B cell (primary cell): ENCODE measurements around the gene HEPN1. TPM values are rescaled to one million over a fixed set of nuclear protein-coding genes. Genes with fewer than 3 reads are reported as not detected.
A peak's percentile ranks its signal among the peaks of the same experiment; 100 is the strongest.

Experiments
- ATAC-seq: fragments of 200-7000 bp; cut with Tn5 transposase; one replicate; pipeline ENCODE4 v1.10.0; 2021; ENCODE audit warnings: low read depth, mild to moderate bottlenecking, moderate number of reproducible peaks, moderate library complexity
- CTCF ChIA-PET: fragments of 350-600 bp; sonication (Branson Sonifier 250); formaldehyde crosslinking; loops from one replicate; lab custom pipeline; 2021; ENCODE audit warnings: antibody characterized with exemption, inconsistent platforms; lab: Charles Lee
- POLR2A ChIA-PET: fragments of 350-600 bp; sonication (Branson Sonifier 250); formaldehyde crosslinking; loops from one replicate; lab custom pipeline; 2021; ENCODE audit warnings: antibody characterized with exemption; lab: Charles Lee
- DNase-seq: peaks from one replicate; pipeline ENCODE4 v3.0.0; 2013
- H2AFZ ChIP-seq: 2 replicates; pipeline ENCODE4 v1.6.1; 2012; ENCODE audit warnings: mild to moderate bottlenecking, low read depth, low read length; ENCODE audit not compliant: insufficient read depth, poor library complexity, severe bottlenecking
- H3K27ac ChIP-seq, 2 donors: 1 replicate in 1 of 2; 2 replicates in 1 of 2; pipeline ENCODE4 v1.5.1; 2012 to 2013; ENCODE audit warnings: low read length in 2 of 2, mild to moderate bottlenecking in 2 of 2, moderate library complexity in 1 of 2
- H3K27me3 ChIP-seq, 4 experiments: fragments of 200-600 bp in 1 of 4; sonication (generic) in 1 of 4; replicated peaks in 1 of 4; 1 replicate in 2 of 4; 2 replicates in 2 of 4; pipeline versions ENCODE4 v1.6.1 to v1.7.0; 2013 to 2016; ENCODE audit warnings: low read length in 3 of 4, mild to moderate bottlenecking in 2 of 4, mixed read lengths in 1 of 4, moderate library complexity in 1 of 4; ENCODE audit not compliant: insufficient read depth in 4 of 4, control insufficient read depth in 3 of 4; ENCODE audit errors: control extremely low read depth in 1 of 4
- H3K36me3 ChIP-seq, 2 experiments: replicated peaks in 1 of 2; 1 replicate in 1 of 2; 2 replicates in 1 of 2; pipeline versions ENCODE4 v1.6.1 to v1.7.1; 2013; ENCODE audit warnings: low read length in 1 of 2; ENCODE audit not compliant: insufficient read depth in 2 of 2, control insufficient read depth in 1 of 2; ENCODE audit errors: control extremely low read depth in 1 of 2, extremely low read depth in 1 of 2
- H3K4me1 ChIP-seq, 2 donors: fragments of 200-600 bp in 1 of 2; sonication (generic) in 1 of 2; 1 replicate in 1 of 2; 2 replicates in 1 of 2; pipeline versions ENCODE4 v1.5.1 to v1.6.1; 2013 to 2017; ENCODE audit warnings: low read length in 2 of 2; ENCODE audit not compliant: control insufficient read depth in 2 of 2, insufficient read depth in 2 of 2
- H3K4me2 ChIP-seq: replicated peaks from 2 replicates; pipeline ENCODE3; 2012; ENCODE audit warnings: mild to moderate bottlenecking, low read depth, low read length; ENCODE audit not compliant: poor library complexity, severe bottlenecking
- H3K4me3 ChIP-seq, 5 experiments: fragments of 200-600 bp in 1 of 5; sonication (generic) in 1 of 5; 1 replicate in 3 of 5; 2 replicates in 2 of 5; pipeline versions ENCODE4 v1.5.1 to v1.7.0; 2011 to 2016; ENCODE audit warnings: low read length in 4 of 5, mild to moderate bottlenecking in 4 of 5, low read depth in 2 of 5, control low read depth in 1 of 5, moderate library complexity in 1 of 5; ENCODE audit not compliant: insufficient read depth in 1 of 5; ENCODE audit errors: control extremely low read depth in 1 of 5, extremely low read depth in 1 of 5
- H3K79me2 ChIP-seq: fragments of 200-600 bp; sonication (generic); one replicate; pipeline ENCODE4 v1.6.0; 2016; ENCODE audit warnings: low read length; ENCODE audit not compliant: control insufficient read depth, insufficient read depth
- H3K9ac ChIP-seq: fragments of 200-600 bp; sonication (generic); 2 replicates; pipeline ENCODE4 v1.6.1; 2017; ENCODE audit warnings: mild to moderate bottlenecking, low read length, moderate library complexity
- H3K9me3 ChIP-seq, 3 donors: one replicate each; pipeline versions ENCODE4 v1.6.1 to v1.7.1; 2013; ENCODE audit warnings: low read length in 2 of 3; ENCODE audit not compliant: control insufficient read depth in 2 of 3, insufficient read depth in 1 of 3; ENCODE audit errors: control extremely low read depth in 1 of 3
- H4K20me1 ChIP-seq: 2 replicates; pipeline ENCODE4 v1.6.0; 2012; ENCODE audit warnings: mild to moderate bottlenecking, low read length; ENCODE audit not compliant: insufficient read depth, control insufficient read depth, poor library complexity, severe bottlenecking
- H3K27ac Mint-ChIP-seq: one replicate; pipeline ENCODE4 v1.8.0; 2021; ENCODE audit warnings: mixed read lengths
- H3K27me3 Mint-ChIP-seq: one replicate; pipeline ENCODE4 v1.8.0; 2021; ENCODE audit warnings: mixed read lengths
- H3K4me1 Mint-ChIP-seq: one replicate; pipeline ENCODE4 v1.8.0; 2021; ENCODE audit warnings: mixed read lengths
- H3K4me3 Mint-ChIP-seq: one replicate; pipeline ENCODE4 v1.8.0; 2021; ENCODE audit warnings: mixed read lengths
- H3K9me3 Mint-ChIP-seq: one replicate; pipeline ENCODE4 v1.8.0; 2022; ENCODE audit warnings: mixed read lengths; ENCODE audit not compliant: insufficient read depth
- EZH2 ChIP-seq: IDR thresholded peaks from 2 replicates; pipeline ENCODE4 v1.6.1; 2012; ENCODE audit warnings: borderline replicate concordance, low read depth, mild to moderate bottlenecking, moderate library complexity, low read length; ENCODE audit not compliant: insufficient read depth, poor library complexity, severe bottlenecking
- WGBS: methylation state at CpG from one replicate; pipeline ENCODE4 v1.1.5; 2013; ENCODE audit warnings: missing lambda C conversion rate; ENCODE audit not compliant: insufficient coverage; 5-methylcytosine and 5-hydroxymethylcytosine counted together
- intact Hi-C: fragments of 100-400 bp; cut with micrococcal nuclease; formaldehyde crosslinking; loops from one replicate; pipeline ENCODE4 v1.10.0; 2022
- polyA plus RNA-seq: library from polyadenylated mRNA; depleted of rRNA; stranded (reverse); fragments of >200 nt; gene quantifications from 2 replicates; pipeline ENCODE4 v1.2.3, GENCODE V29; 2012
- total RNA-seq, 2 donors: library from RNA; stranded (reverse); fragments of 120-200 nt in 1 of 2; gene quantifications; 1 replicate in 1 of 2; 2 replicates in 1 of 2; pipeline versions ENCODE4 v1.2.3 to v1.2.4, GENCODE V29; 2013 to 2022
- TF ChIP-seq, protein P1 (sequence below): fragments of 200-600 bp; IDR thresholded peaks from one replicate; pipeline ENCODE4 v1.8.0; 2022; ENCODE audit warnings: antibody characterized with exemption, mild to moderate bottlenecking

Gene HEPN1
- total and polyA plus RNA-seq, 2 donors (not counting 1 experiment from before 2014, with no cell fraction given): not detected

DNA sequence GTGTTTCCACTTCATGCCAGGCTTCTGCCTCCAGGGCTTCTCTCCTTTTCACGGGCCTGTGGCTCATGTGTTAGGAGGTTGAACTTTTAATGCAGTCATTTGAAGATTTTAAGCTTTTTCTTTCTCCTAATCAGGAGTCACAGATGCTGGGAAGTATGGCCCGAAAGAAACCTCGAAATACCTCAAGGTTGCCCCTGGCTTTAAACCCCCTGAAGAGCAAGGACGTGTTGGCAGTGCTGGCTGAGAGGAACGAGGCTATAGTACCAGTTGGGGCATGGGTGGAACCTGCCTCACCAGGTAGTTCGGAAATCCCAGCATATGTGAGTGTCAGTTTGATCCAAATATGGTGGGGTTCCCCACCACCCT lies 35.5 kb downstream of the HEPN1 start:
- peak overlapping the region; percentile 99 for H2AFZ ChIP-seq
- no peak overlapping the region for H3K4me3 Mint-ChIP-seq
- H3K9me3 Mint-ChIP-seq: no peaks in the 10 kb centered on the region
- no peaks in the 10 kb centered on the region for H4K20me1 ChIP-seq
- no peaks in the 10 kb centered on the region for H3K79me2 ChIP-seq
- TF ChIP-seq, protein P1, sequence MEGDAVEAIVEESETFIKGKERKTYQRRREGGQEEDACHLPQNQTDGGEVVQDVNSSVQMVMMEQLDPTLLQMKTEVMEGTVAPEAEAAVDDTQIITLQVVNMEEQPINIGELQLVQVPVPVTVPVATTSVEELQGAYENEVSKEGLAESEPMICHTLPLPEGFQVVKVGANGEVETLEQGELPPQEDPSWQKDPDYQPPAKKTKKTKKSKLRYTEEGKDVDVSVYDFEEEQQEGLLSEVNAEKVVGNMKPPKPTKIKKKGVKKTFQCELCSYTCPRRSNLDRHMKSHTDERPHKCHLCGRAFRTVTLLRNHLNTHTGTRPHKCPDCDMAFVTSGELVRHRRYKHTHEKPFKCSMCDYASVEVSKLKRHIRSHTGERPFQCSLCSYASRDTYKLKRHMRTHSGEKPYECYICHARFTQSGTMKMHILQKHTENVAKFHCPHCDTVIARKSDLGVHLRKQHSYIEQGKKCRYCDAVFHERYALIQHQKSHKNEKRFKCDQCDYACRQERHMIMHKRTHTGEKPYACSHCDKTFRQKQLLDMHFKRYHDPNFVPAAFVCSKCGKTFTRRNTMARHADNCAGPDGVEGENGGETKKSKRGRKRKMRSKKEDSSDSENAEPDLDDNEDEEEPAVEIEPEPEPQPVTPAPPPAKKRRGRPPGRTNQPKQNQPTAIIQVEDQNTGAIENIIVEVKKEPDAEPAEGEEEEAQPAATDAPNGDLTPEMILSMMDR: no peak
- no peak for TF ChIP-seq EZH2
- H3K4me1 ChIP-seq: peaks cover 11 to 15% of the 10 kb centered on the region in 2 donors
- 45% methylated on average over 5 of the region's 6 CpGs for WGBS
- H3K27ac Mint-ChIP-seq: no peak overlapping the region
- ATAC-seq: no peak
- H3K27me3 ChIP-seq: peaks cover 0 to 2% (median 0%) of the 10 kb centered on the region in 4 experiments
- H3K9me3 ChIP-seq: peaks cover 0 to 2% (median under 1%) of the 10 kb centered on the region in 3 donors
- no peaks in the 10 kb centered on the region for H3K4me1 Mint-ChIP-seq
- no peaks in the 10 kb centered on the region for H3K36me3 ChIP-seq
- peak overlapping the region; percentile 85 for H3K9ac ChIP-seq
- H3K27ac ChIP-seq: peak overlapping the region in 1 of 2 donors; percentile 78
- peak overlapping the region; percentile 89 for H3K4me2 ChIP-seq
- intact Hi-C loops: loop anchor here (1.0 to 5.0 kb wide), 8 partner anchors 77 to 948 kb away; partner anchors contain the start of genes DDX25, EI24, PUS3 and SLC37A2
- POLR2A ChIA-PET: interaction anchor here (2.0 kb wide), 1 partner anchor 157 kb away, joined by 16 read pairs; the partner anchor contains the start of gene TMEM218
- H3K27me3 Mint-ChIP-seq: no peaks in the 10 kb centered on the region
- CTCF ChIA-PET: interaction anchor here (0.6 to 1.7 kb wide), 5 partner anchors 78 to 465 kb away, joined by 3 to 11 read pairs (median 5); no protein-coding TSS in a partner anchor
- no peak for DNase-seq
- peak overlapping the region; percentile 62 to 85 (median 81) for H3K4me3 ChIP-seq

DNA sequence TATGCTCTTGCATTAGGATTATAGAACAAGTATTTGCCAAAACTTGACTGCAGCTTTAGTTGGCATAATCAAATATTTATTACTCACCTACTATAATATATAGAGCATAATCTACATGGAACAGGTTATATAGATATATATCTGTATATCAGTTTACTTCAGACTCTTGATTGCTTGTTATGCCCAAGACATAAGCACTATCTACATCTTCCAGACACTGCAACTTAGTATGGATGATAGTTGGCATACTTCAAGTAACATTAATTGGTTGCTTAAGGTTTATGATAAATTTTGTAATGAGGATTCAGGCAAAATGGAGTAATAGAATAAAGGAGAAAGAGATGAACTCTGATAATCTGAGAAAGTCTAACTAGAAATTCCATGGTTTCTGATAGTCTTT lies 36.0 kb downstream of the HEPN1 start:
- TF ChIP-seq EZH2: no peak
- TF ChIP-seq, protein P1: no peak
- DNase-seq (no peak), ATAC-seq (no peak)
- Mint-ChIP-seq H3K9me3 (no peaks in the 10 kb centered on the region), H3K4me3 (peak overlapping the region; percentile 42), H3K27ac (no peak overlapping the region), H3K27me3 (no peaks in the 10 kb centered on the region), H3K4me1 (no peaks in the 10 kb centered on the region)
- POLR2A ChIA-PET: interaction anchor here (2.0 kb wide), 1 partner anchor 157 kb away, joined by 16 read pairs; the partner anchor contains the start of gene TMEM218
- intact Hi-C loops: no loop called here
- H3K79me2 ChIP-seq: no peaks in the 10 kb centered on the region
- H4K20me1 ChIP-seq: no peaks in the 10 kb centered on the region
- H3K36me3 ChIP-seq: no peaks in the 10 kb centered on the region
- no peak overlapping the region for H3K27ac ChIP-seq
- H2AFZ ChIP-seq: peak overlapping the region; percentile 99
- H3K9ac ChIP-seq: no peak overlapping the region
- peaks cover 11 to 15% of the 10 kb centered on the region in 2 donors for H3K4me1 ChIP-seq
- peaks cover 0 to 2% (median 0%) of the 10 kb centered on the region in 3 donors for H3K9me3 ChIP-seq
- peaks cover 0 to 2% (median 0%) of the 10 kb centered on the region in 4 experiments for H3K27me3 ChIP-seq
- CTCF ChIA-PET: interaction anchor here (0.6 to 1.2 kb wide), 4 partner anchors 165 to 465 kb away, joined by 3 to 4 read pairs (median 3); no protein-coding TSS in a partner anchor
- H3K4me2 ChIP-seq: no peak overlapping the region
- H3K4me3 ChIP-seq: no peak overlapping the region
